AG09319 (cell line): Measurements from ENCODE around the gene TLR6.

Source experiments
- DNase-seq: peaks from one replicate; pipeline ENCODE4 v3.0.0-alpha.2; 2010; ENCODE audit warnings: low read depth; ENCODE audit errors: extremely low read depth
- CTCF ChIP-seq: IDR thresholded peaks from 2 replicates; pipeline ENCODE4 v1.5.1; 2011; ENCODE audit warnings: low read depth, mild to moderate bottlenecking, inconsistent platforms, low read length, moderate library complexity

Gene TLR6

GRCh38 chr4:38856046-38856445 lies 571 bp downstream of the TLR6 start:
- no peak for TF ChIP-seq CTCF
- no peak for DNase-seq

DNA sequence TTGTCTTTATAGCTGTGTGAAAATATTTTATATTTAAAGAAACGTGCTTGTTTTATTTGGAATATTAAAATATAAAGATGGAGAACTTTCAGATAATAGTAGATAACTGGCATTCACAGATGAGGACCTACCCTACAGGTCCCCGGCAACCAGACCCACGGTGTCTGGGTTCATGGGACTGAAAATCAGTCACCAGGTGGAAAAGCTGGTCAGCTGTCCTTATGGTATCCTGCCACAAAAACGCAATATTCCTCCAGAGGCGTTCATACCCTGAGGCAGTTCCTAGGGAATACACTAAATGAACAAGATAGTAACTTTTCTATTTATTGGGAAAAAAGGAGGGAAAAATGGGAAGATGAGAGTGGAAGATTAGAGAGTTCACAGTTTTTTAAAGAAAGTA lies 1.2 kb downstream of the TLR6 start:
- no peak for DNase-seq
- no peak for TF ChIP-seq CTCF

DNA sequence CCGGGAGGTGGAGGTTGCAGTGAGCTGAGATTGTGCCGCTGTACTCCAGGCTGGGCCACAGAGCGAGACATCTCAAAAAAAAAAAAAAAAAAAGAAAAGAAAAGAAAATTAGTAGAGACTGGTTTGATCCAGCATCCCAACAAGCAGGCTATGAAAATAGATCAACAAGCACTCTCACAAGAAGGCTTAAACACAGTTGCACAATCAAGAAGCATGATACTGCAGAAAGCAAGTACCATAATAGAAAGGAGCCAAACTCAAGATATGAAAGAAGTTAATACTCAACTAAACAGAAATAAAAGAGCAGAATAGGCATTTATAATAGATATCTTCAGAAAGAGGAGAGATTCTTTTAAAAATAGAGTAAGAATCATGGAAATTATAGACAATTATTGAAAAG lies 10.6 kb downstream of the TLR6 start:
- DNase-seq, result no peak
- no peak for TF ChIP-seq CTCF

DNA sequence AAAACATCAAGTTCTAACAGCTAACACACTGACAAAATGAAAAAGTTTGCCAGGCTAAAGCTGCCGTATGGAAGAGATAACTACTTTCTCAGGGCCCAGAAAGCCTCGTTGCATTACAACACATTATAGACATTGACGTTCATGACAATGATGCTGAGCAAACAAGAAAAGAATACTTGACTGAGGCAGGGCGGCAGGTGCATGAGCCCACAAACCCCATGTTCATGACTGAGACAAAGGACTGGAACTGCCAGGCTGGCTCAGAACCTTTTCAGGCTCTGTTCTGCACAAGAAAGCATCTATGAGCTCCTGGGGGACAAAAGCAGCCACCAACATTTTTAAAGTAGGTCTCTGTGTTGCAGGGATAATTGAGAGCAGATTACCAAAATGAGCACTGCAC lies 13.6 kb downstream of the TLR6 start:
- DNase-seq, result no peak
- no peak for TF ChIP-seq CTCF

DNA sequence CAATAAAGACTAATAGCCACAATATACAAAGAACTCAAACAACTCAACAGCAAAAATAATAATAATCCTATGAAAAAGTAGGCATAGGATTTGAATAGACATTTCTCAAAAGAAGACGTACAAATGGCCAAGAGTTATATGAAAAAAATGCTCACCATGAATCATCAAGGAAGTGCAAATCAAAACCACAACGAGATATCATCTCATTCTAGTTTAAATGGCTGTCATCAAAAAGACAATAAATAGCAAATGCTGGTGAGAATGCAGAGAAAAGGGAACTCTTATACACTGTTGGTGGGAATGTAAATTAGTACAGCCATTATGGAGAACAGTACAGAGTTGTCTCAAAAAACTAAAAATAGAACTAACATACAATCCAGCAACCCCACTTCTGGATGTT lies 18.8 kb downstream of the TLR6 start:
- DNase-seq, result no peak
- no peak for TF ChIP-seq CTCF

DNA sequence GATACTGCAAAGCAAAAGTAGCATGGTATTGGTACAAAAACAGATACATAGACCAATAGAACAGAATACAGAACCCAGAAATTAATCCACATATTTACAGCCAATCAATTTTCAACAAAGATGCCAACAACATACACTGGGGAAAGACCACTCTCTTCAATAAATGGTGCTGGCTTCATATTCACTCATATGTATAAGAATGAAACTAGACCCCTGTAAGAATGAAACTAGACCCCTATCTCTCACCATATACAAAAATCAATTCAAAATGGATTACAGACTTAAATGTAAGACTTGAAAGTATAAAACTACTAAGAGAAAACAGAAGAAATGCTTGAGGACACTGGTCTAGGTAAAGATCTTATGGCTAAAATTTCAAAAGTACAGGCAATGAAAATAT lies 19.3 kb downstream of the TLR6 start:
- no peak for TF ChIP-seq CTCF
- DNase-seq, result no peak

GRCh38 chr4:38834570-38834969 lies 22.0 kb downstream of the TLR6 start:
- DNase-seq, result no peak
- no peak for TF ChIP-seq CTCF
